GM19455 (cell line): Measurements from ENCODE around the gene LGR4.
"Not testable (repeated sequence)": the region's sequence is repeated elsewhere in the genome, so short reads cannot be mapped to it uniquely, and the experiment has no call there.

Source experiments
- ATAC-seq: cut with Tn5 transposase; IDR thresholded peaks from one replicate; pipeline ENCODE4 v1.9.1; 2021; ENCODE audit not compliant: unreplicated experiment

The LGR4 gene

GRCh38 chr11:27460158-27460978 lies 12.2 kb downstream of the LGR4 start:
- ATAC-seq = no peak

DNA sequence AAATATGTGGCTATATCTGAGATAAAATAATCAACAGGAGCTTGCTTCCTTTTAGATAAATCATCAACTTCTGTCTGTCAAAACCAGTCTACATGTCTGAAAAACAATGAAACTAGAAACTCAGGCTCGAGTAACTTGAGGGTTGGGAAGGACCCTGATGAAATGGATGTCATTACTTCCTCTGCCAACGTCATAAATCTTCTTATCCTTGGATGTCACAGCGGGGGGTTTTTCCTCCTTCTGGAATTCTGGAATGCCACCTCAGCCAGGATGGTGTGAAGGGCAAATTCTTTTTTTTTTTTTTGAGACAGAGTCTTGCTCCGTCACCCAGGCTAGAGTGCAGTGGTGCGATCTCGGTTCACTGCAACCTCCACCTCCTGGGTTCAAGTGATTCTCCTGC lies 13.4 kb downstream of the LGR4 start:
- ATAC-seq = no peak

DNA sequence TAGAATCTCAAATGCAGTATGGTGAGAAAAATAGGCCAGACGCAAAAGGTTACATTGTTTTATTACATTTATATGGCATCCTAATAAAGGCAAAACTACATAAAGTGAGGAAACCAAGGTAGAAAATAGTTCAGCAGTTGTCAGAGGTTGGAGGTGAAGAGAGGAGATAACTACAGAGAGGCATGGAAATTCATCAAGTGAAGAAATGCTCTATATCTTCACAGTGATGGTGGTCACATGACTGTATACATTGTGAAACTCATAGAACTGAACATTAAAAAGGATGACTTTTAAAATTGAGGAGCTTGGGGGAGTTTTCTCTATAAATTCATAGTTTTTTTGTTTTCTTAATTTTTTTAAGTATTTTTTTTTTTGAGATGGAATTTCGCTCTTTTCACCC lies 14.4 kb downstream of the LGR4 start:
- no peak for ATAC-seq

DNA sequence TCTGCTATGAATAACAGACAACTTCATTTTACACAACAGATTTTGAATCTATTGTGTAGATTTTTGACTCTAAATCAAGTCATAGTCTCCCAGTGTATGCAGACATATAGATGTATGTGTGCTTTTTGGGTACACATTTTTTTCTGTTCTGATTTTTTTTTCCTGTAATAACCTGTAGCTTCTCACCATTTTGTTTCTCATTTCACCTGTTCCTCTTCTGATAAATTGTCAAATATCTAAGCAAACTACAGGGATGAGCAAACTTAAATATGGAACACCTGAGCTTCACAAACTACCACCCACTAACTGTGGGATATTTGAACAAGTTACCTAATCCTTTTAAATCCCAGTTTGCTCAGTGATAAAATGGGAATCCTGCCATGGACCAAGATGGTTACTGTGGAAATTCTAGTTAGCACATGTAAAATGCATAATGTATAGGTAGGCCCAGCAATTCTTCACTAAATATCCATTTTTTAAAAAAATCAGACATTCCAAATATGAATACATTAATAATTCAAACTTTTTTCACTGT lies 15.7 kb downstream of the LGR4 start:
- ATAC-seq = no peak

DNA sequence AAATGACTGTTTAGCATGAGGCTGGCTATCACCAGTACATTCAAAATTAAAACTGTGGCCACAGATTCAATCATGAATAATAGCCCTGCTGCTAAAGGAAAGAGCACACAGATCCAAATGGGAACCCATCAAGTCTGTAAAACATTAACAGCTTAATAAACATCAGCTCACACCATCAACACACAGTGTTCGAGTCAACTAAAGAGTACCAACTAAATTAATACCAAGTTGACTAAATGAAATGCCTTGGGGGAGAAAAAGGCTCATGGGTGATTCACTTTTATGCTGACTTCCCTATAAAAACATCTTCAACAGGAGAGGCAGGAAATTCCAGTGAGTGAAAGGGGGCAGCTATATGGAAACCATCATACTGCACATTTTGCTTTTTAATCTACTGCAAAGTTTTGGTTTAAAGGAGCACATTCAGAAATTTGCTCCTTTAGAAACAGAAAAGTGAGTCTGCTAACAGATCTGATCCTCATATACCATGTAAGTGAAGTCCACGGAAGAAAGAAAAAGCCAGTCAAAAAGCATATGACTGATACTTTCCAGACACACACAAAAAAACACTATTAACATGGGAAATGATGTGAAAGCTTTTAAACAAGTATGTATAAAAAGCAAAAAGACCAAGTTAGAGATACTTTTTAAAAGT lies 16.3 kb downstream of the LGR4 start:
- ATAC-seq = no peak

- no peak for ATAC-seq
These were observed 16.9 kb downstream of the LGR4 start for GRCh38 chr11:27455667-27456066.

DNA sequence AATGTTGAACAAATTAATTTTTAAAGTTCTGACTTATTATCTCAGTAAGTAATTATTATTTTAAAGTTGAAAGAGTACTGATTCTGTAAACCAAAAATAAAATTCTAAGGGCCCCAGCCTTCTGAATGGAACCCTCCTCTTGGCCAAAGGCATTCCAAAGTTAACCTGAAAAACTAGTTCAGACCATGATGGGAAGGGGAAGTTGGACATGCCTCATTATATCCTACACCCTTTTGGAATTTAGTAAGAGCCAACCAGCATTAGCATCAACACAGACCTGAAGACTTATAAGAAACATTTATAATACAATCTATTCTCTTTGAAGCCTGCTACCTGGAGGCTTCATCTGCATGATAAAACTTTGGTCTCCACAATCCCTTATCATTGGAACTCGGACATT lies 18.9 kb downstream of the LGR4 start:
- ATAC-seq = no peak

DNA sequence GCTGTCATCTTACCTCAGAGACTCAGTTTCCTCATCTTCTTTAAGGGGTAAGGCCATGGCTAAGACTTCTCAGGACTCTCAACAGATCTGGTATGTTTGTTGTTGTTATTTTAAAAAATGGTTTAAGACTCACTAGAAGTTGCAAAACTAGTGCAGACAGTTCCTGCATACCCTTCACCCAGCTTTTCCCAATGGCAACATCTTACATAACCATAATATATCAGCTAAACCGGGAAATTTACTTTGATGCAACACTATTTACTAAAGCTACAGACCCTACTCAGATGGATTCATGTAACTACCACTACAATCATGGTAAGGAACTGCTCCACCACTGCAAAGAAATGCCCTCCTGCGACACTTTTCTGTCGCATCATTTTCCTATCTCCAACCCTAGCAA lies 20.4 kb downstream of the LGR4 start:
- ATAC-seq = no peak

GRCh38 chr11:27451244-27451965 lies 21.2 kb downstream of the LGR4 start:
- no peak for ATAC-seq

DNA sequence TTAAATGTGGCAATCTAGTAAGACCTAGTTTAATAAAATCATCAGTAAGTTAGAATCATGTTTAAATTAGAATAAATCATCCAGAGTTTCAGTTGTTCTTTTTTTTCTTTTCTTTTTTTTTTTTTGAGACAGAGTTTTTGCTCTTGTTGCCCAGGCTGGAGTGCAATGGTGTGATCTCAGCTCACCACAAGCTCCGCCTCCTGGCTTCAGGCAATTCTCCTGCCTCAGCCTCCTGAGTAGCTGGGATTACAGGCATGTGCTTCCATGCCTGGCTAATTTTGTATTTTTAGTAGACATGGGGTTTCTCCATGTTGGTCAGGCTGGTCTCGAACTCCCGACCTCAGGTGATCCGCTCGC lies 24.4 kb downstream of the LGR4 start:
- ATAC-seq = not testable (repeated sequence)

DNA sequence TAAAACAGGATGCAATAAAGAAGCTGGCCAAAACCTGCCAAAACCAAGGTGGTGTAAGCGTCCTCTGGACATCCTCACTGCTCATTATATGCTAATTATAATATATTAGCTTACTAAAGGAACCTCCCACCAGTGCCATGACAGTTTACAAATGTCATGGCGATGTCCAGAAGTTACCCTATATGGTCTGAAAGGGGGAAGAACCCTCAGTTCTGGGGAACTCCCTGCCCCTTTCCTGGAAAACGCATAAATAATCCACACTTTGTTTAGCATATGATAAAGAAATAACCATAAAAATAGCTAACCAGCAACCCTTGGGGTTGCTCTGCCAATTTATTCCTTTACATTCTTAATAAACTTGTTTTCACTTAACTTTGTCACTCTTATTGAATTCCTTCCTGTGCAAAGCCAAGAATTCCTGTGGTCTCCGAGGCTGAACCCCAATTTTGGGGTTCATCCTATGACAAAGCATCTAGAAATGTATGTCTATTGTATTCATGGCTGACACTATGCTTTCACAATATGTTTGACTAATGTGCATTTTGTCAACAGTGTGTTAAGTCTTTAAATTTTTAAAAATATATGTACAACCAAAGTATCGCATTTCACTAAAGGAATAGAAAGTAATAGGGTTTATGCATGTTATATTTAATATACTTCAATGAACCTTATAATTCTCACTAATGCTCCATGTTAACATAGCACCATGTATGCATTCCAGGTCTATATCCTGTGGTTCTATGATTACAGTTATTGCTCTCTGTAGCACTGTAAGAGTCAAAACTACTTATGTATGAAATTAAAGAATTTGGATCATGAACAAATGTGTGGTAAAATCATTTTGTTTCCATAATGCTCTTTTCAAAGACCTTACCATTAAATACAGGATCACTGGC lies 25.1 kb downstream of the LGR4 start:
- ATAC-seq = no peak

GRCh38 chr11:27445625-27446024 lies 27.0 kb downstream of the LGR4 start:
- ATAC-seq = no peak

- no peak for ATAC-seq
These were observed 27.8 kb downstream of the LGR4 start for GRCh38 chr11:27444801-27445215.

DNA sequence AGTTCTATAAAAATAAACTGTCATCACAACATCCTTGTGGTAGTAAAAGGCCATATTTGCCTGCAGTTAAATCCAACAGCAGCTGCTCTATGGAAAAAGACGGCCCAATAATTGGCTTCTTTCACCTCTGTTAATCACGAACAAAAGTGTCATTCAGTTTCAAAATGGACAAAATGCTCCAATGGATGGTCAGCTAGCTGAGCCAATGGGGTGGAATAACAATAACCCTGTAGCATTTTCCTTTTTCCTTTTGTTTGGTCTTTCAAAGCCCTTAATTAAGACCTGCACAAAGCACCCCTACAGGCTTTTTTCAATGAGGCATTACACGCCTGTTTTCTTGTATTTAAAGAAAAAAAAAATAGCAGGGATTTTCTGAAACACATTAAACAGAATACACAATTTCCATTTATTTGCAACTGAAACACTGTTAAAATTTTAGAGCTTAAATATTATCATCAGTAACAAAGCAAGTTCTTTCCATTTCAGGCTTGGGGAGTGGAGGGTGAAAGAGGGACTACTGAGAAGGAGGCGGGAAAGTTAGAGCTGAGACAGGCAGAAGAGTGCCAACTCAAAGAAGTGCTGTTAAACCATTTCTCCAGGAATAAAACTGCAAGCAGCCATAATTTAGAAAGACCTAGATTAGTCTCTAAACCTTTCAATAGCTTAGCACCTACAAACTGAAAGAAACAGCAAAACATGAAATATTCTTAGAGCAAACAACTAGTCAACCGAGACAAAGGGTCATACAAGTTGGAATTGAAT lies 28.7 kb downstream of the LGR4 start:
- ATAC-seq = no peak

DNA sequence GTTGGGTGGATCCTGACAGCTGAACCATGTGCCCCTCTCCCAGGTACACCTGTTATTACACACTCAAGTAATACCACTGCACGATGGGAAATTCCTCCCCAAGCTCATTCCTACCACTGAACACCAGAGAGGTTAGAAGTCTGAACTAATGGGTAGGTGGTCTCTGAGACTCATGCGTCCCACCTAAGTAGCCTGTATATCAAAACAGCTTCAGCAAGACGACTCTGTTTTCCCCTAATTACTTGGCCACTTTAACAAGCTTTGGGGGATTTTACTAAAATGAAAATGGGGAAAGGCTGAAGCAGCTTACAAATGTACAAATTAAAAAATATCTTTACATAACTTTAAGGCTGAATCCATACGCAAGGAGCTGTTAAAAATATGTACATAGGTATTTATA lies 29.4 kb downstream of the LGR4 start:
- no peak for ATAC-seq

DNA sequence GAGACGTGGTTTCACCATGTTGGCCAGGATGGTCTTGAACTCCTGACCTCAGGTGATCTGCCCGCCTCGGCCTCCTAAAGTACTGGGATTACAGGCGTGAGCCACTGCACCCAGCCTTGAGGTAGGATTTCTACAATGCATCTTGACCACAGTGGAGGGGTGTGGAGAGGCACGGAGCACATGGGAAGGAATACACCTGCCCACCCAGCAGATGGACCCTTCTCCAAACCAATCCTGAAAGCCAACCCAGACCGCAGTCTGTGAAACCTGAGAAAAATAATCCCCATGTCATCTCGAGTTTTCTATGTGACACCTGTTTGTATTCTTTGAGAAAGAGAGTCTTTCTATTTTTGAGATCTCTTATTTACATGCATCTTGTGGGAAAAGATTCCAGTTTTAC lies 32.5 kb downstream of the LGR4 start:
- ATAC-seq = no peak

DNA sequence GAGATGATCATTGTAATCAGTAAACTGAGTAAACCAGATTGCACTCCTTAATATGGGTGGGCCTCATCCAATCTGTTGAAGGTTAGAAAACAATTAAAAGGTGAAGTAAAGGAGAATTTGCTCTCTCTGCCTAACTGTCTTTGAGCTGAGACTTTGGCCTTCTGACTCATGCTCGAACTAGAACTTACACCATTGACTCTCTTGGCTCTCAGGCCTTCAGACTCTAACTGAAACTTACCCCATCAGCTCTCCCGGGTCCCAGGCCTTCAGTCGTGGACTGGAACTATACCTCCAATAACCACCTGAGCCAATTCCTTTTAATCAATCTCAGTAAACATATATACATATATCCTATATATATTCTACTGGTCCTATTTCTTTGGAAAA lies 34.0 kb downstream of the LGR4 start:
- ATAC-seq = no peak

GRCh38 chr11:27437829-27438594 lies 34.6 kb downstream of the LGR4 start:
- ATAC-seq = no peak

- no peak for ATAC-seq
These were observed 35.7 kb downstream of the LGR4 start for GRCh38 chr11:27436916-27437315.
